NCI-H1417 (cell line): ENCODE measurements around the gene FAM227B.
"Not testable (repeated sequence)": the region's sequence is repeated elsewhere in the genome, so short reads cannot be mapped to it uniquely, and the experiment has no call there.

Source experiments
- DNase-seq, 3 experiments: peaks; one replicate each; lab custom pipeline; 2025; lab: John Stamatoyannopoulos, UW

Gene FAM227B

GRCh38 chr15:49372366-49372765, 248.3 kb downstream of the FAM227B start:
- no peak for DNase-seq

GRCh38 chr15:49370782-49371181, 249.8 kb downstream of the FAM227B start:
- DNase-seq: peak in 1 of 3 experiments; percentile 16

GRCh38 chr15:49366496-49366895, 254.1 kb downstream of the FAM227B start:
- DNase-seq: no peak

- no peak for DNase-seq
These were observed 259.2 kb downstream of the FAM227B start for GRCh38 chr15:49361370-49361769.

GRCh38 chr15:49354439-49354838, 266.2 kb downstream of the FAM227B start:
- DNase-seq: not testable (repeated sequence)

GRCh38 chr15:49343546-49343945, 277.1 kb downstream of the FAM227B start:
- DNase-seq: no peak

GRCh38 chr15:49339656-49340055, 281.0 kb downstream of the FAM227B start:
- no peak for DNase-seq

- no peak for DNase-seq
These were observed 288.7 kb downstream of the FAM227B start for GRCh38 chr15:49331951-49332350.

- no peak for DNase-seq
These were observed 289.2 kb downstream of the FAM227B start for GRCh38 chr15:49331442-49331841.

- no peak for DNase-seq
These were observed 290.5 kb downstream of the FAM227B start for GRCh38 chr15:49330166-49330565.

- DNase-seq: no peak
These were observed 291.7 kb downstream of the FAM227B start for GRCh38 chr15:49328941-49329340.

GRCh38 chr15:49327927-49328326, 292.7 kb downstream of the FAM227B start:
- no peak for DNase-seq

GRCh38 chr15:49323207-49323606, 297.4 kb downstream of the FAM227B start:
- no peak for DNase-seq

- no peak for DNase-seq
These were observed 300.3 kb downstream of the FAM227B start for GRCh38 chr15:49320351-49320750.

- DNase-seq: peak in 1 of 3 experiments; percentile 2
These were observed 305.2 kb downstream of the FAM227B start for GRCh38 chr15:49315391-49315823.

- DNase-seq: no peak
These were observed 305.9 kb downstream of the FAM227B start for GRCh38 chr15:49314716-49315115.

GRCh38 chr15:49313650-49314049, 307.0 kb downstream of the FAM227B start:
- DNase-seq: no peak

GRCh38 chr15:49309889-49310288, 310.7 kb downstream of the FAM227B start:
- DNase-seq: no peak

GRCh38 chr15:49308686-49309085, 311.9 kb downstream of the FAM227B start:
- no peak for DNase-seq

GRCh38 chr15:49306551-49306950, 314.1 kb downstream of the FAM227B start:
- DNase-seq: no peak

GRCh38 chr15:49303003-49303402, 317.6 kb downstream of the FAM227B start:
- DNase-seq: no peak

- DNase-seq: no peak
These were observed 319.1 kb downstream of the FAM227B start for GRCh38 chr15:49301562-49301961.

- DNase-seq: no peak
These were observed 319.8 kb downstream of the FAM227B start for GRCh38 chr15:49300856-49301255.

GRCh38 chr15:49297584-49297983, 323.0 kb downstream of the FAM227B start:
- no peak for DNase-seq

- no peak for DNase-seq
These were observed 324.4 kb downstream of the FAM227B start for GRCh38 chr15:49296258-49296657.
